GM18873 (cell line): ENCODE measurements around the gene SINHCAF.
"Not testable (repeated sequence)": the region's sequence is repeated elsewhere in the genome, so short reads cannot be mapped to it uniquely, and the experiment has no call there.

Experiments
- ATAC-seq: cut with Tn5 transposase; IDR thresholded peaks from one replicate; pipeline ENCODE4 v1.9.1; 2021; ENCODE audit warnings: mild to moderate bottlenecking, moderate library complexity, moderate number of reproducible peaks; ENCODE audit not compliant: unreplicated experiment, low FRiP score

Gene SINHCAF

GRCh38 chr12:31325877-31326631 is at the start of gene SINHCAF:
Gene SINHCAF (minus strand): TSS chr12:31326150. CDS start chr12:31298204, 27,946 bp downstream.
- ATAC-seq = peak; percentile 52

GRCh38 chr12:31375422-31375821 is 49.5 kb upstream of the SINHCAF start:
- ATAC-seq = not testable (repeated sequence)

- ATAC-seq = no peak
Measured at GRCh38 chr12:31371256-31371620, 45.3 kb upstream of the SINHCAF start.

GRCh38 chr12:31370531-31371255 is 44.7 kb upstream of the SINHCAF start:
- ATAC-seq = no peak

GRCh38 chr12:31369712-31370521 is 44.0 kb upstream of the SINHCAF start:
- ATAC-seq = no peak

- ATAC-seq = no peak
Measured at GRCh38 chr12:31368666-31369361, 42.9 kb upstream of the SINHCAF start.

- no peak for ATAC-seq
Measured at GRCh38 chr12:31366104-31366621, 40.2 kb upstream of the SINHCAF start.

GRCh38 chr12:31363831-31364230 is 37.9 kb upstream of the SINHCAF start:
- no peak for ATAC-seq

- no peak for ATAC-seq
Measured at GRCh38 chr12:31363416-31363809, 37.5 kb upstream of the SINHCAF start.

- peak; percentile 81 for ATAC-seq
Measured at GRCh38 chr12:31362759-31363415, 36.9 kb upstream of the SINHCAF start.

GRCh38 chr12:31362115-31362758 is 36.3 kb upstream of the SINHCAF start:
- no peak for ATAC-seq

- no peak for ATAC-seq
Measured at GRCh38 chr12:31361730-31362114, 35.8 kb upstream of the SINHCAF start.

- no peak for ATAC-seq
Measured at GRCh38 chr12:31355747-31356107, 29.8 kb upstream of the SINHCAF start.

GRCh38 chr12:31353750-31354708 is 28.1 kb upstream of the SINHCAF start:
- no peak for ATAC-seq

GRCh38 chr12:31346267-31346666 is 20.3 kb upstream of the SINHCAF start:
- no peak for ATAC-seq

GRCh38 chr12:31343139-31343538 is 17.2 kb upstream of the SINHCAF start:
- ATAC-seq = no peak

- ATAC-seq = no peak
Measured at GRCh38 chr12:31342286-31342685, 16.3 kb upstream of the SINHCAF start.
